ENCODE data around the gene NPVF.

GRCh38 chr7:25235471-25235870, 7.2 kb upstream of the NPVF start:
- TF ChIP-seq CTCF (IDR thresholded peaks at IDR 0.05) (no peak), POLR2A (IDR thresholded peaks at IDR 0.05) (no peak)
